Left hindlimb (tissue), 1 donor: Measurements from ENCODE around the gene RFTN1.

ENCODE experiments used
- DNase-seq: peaks from one replicate; pipeline ENCODE4 v3.0.0-alpha.2; 2018

Gene RFTN1

DNA sequence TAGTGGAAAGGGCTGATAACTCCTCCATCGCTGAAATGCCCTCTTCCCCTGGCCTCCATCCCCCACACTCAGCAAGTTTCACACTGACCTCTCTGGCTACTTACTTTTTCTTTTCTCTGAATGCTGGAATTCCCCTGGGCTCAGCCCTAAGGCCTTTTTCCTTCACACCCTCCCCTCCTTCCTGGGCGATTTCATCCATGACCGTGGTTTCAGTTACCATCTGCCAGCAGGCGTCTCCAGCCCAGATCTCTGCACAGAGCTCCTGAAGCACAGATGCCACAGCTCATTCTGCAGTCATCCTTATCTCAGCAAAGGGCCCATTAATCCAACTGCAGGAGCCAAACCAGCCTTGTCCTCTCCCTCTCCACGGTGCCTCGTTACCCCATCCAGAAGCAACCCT lies 114.0 kb downstream of the RFTN1 start:
- DNase-seq = no peak

DNA sequence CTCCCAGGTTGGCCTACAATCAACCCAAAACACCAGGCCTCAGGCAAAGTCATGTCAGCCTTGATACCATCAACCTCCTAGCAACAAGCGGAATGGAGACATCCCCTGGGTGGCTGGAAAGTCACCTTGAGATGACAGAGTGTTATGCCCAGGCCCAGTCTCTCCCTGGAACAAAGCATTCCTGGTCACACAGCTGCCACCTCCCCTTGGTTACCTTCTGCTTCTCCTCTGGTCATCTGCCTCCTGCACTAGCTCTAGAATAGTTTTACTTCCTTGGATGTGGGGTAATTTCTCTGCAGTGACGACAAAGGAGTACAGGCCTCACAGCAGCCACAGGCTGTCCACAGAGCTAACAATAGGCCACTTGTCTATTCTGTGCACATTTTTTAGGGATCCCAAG lies 114.9 kb downstream of the RFTN1 start:
- DNase-seq = no peak

DNA sequence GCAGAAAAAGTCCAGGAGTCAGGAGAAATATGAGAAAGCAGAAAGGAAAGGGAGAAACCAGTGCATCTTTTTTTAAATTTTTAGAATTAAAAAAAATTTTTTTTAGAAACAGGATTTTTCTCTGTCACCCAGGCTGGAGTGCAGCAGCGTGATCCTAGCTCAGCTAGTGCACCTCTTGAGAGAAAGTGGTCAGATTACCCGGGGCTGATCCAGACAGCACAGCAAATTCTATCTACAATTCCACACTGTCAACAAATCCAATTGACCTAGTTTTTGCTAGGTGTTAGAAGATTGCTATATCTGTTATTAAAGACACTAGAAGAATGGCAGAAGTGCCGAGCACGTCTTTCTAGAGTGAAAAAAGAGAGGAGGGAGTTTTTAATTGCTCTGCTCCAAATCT lies 117.3 kb downstream of the RFTN1 start:
- DNase-seq = no peak

DNA sequence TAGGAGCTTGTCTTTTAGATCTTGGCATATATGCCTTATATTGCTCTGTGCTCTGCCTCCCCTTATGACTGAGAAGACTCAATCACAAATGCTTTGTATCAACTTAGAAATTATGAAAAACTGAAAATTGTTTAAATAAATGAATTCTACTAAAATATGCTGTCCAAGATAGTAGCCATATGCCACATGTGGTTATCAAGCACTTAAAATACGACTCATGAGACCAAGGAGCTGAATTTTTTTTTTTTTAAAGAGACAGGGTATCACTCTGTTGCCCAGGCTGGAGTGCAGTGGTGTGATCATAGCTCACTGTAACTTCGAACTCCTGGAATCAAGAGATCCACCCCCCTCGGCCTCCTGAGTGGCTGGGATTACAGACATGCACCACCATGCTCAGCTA lies 118.3 kb downstream of the RFTN1 start:
- DNase-seq = no peak

DNA sequence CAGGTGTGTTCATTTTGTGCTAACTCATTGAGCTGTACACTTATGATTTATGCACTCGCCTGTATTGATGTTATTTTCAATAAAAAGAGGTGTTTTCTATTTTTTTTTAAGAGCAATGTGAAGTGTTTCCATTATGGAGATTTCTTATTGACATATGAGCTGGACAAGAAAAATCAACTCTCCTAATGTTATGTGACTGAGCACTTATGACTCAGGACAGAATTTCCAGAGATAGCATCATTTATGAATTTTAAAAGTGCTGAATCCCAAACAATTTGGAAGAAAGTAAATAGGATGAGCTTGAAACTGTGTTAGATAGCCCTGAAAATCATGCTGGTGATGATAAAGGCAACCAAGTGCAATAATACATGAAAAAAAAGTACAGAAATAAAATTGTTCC lies 118.9 kb downstream of the RFTN1 start:
- DNase-seq = no peak

DNA sequence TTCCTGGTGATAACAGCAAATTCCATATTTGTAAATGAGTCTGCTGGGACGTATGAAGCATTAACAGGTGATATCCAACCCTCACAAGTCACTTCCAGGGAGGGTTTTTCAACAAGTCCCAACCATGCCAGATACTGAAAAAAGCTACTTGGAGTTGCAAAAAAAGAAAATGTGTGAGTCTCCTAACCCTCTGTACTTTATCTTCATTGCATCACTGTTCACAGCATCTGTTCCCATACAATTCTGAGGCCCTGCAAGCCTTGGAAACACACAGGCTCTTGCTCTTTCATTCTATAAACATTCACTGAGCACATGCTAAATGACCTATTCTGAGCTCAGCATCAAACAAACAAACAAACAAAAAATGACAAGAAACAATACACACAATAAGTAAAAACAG lies 120.8 kb downstream of the RFTN1 start:
- DNase-seq = no peak

DNA sequence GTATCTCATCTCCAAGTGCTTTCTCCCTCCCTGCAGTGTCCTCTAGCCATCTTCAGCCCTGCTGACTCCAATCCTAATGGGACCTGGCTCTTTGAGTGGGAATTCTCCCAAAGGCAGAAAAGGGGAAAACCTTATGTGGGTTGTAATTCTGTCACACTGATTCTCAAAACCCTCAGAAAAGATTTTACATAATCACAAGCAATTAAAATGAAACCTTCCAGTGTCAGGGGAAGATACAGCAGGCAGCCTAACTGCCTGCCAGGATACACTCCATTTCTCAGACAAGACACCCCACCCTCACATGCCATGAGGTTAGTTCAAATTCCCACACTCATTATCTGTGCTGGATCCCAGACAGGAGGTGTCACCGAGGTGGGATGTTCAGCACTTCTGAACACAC lies 121.4 kb downstream of the RFTN1 start:
- no peak for DNase-seq

DNA sequence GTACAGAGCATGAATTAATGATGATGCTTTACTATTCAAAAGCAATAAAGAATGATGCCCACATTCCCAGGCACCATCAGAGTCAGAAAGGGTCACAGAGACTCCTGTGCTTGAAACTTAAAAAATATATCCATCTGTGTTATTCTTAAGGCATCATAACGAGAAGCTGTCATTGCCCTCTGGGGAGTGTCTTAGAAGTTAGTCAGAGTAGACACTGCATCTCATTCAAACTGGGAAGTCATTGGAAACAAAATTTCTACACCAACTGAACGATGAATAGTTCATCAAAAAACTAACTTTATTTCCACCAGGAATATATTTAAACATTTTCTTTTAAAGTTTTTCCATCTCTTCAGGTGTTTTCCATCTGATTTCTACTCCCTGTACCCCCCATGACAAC lies 122.9 kb downstream of the RFTN1 start:
- no peak for DNase-seq

DNA sequence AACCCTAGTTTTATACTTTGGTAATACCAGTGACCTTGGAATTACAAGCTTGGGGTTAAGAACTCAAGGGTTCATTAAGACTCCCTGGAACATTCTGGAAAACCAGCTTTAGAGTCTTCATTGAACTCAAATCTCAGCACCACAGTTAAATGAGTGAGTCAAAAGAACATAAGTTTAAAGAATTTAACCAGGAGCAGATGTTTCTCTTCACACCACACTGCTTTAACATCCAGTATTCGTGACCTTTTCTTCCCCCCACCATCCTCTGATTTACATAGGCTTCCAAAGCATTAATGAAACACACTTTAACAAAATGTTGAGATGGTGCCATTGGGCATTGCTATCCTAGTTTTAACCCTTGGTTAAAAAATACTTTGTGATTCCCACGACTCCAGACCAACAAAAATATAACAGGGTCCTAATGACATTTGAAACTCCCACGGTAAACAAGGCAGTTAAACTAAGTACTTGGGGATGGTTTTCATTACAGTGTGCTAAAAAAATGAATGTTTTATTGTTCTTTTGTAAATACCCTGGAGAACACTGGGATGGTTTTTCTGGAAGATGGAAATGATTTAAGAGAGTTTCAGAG lies 124.6 kb downstream of the RFTN1 start:
- DNase-seq = no peak

DNA sequence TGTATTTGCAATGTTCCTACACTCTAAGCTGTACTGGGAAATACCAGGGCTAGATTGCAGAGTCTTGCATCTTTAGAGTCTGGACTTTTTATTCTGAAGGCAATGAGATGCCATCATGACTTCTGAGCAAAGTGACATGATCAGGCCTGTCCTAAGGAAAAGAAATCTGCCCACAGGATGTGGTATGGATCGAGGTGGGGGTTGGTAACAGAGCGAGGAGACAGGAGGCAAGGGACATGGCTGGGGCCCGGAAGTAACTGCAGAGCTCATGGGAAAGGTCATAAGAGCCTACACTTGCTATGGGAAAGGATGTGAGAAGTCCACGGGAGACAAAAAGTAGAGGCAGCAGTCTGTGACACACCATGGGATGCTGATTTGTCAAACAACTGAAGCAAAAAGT lies 126.9 kb downstream of the RFTN1 start:
- DNase-seq = no peak

DNA sequence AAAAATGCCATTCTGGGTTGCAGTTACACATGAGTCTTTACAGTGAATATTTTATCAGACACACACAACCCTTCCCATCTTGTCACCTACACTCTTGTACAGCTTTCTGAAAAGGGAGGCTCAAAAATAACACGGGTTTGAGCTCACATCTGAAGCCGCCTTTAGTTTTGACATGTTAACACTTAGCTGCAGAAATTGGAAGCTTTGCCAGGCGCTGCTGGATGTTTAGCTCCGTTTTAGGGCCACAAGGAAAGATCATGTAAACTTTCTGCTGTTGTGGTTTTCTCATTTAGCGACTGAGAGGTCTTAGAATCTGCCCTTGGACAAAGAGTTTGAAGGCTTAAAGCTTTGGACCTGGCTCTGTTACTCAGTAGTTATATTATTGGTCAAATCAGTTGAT lies 128.3 kb downstream of the RFTN1 start:
- no peak for DNase-seq

DNA sequence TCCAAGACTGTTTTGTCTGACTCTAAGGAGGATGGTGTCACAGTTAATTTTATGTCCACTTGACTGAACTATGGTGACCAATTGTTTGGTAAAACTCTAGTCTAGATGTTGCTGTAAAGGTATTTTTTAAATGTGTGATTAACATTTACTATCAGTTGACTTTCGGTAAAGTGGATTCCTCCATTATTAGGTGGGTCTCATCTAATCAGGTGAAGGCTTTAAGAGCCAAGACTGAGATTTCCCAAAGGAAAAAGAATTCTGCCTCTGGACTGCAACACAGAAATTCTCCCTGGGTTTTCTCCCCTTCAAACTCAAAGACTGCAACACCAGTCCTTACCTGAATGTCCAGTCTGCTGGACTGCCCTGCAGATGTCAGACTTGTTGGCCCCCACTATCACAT lies 129.6 kb downstream of the RFTN1 start:
- no peak for DNase-seq

DNA sequence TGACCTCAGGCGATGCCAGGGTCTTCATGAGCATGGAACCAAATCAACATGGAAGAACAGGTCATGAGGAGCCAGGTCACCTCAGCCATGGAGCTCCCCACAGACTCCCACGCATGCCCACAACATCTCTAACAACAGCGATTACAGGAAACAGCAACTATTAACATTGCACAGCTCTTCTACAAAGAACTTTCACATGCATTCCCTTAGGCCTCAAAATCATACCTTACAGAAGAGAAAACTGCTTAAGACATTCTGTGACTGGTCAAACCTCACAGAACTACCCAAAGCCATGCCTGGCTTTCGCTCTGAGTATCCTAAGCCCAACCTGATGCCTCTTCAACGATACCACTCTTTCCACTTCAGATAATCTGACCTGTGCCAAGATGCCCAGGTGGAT lies 130.7 kb downstream of the RFTN1 start:
- DNase-seq = no peak

DNA sequence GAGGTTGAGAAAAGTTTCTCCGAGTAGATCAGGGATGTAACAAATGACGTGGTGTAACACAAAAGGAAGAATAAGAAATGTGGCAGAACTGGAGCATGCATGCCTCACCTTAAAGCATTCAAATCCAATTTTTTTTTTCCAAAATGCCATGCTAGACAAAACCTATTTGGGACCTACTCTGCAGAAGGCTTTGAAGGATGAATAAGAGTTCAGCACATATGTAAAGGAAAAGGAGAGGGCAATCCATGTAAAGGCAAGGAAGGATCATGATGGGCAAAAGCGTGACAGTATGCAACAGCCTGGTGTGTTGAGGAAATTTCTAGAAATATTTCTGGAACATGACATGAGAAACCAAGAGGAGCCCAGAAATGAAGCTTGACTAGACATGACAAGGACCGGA lies 132.1 kb downstream of the RFTN1 start:
- no peak for DNase-seq

DNA sequence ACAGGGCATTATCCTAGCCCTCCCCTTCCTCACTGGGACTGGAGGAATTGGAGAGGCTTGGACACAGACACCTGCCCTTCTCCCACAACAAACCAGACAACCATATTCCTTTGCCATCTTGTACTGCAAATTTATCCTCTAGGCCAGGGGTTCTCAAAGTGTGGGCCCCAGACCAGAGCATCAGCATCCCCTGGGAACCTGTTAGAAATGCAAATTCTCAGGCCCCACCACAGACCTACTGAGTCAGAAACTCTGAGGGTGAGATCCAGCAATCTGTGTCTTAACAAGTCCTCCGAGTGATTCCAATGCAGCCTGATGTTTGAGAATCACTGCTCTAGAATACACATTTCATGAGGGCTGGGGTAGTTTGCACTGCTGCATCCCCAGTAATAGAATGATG lies 133.1 kb downstream of the RFTN1 start:
- DNase-seq = no peak

DNA sequence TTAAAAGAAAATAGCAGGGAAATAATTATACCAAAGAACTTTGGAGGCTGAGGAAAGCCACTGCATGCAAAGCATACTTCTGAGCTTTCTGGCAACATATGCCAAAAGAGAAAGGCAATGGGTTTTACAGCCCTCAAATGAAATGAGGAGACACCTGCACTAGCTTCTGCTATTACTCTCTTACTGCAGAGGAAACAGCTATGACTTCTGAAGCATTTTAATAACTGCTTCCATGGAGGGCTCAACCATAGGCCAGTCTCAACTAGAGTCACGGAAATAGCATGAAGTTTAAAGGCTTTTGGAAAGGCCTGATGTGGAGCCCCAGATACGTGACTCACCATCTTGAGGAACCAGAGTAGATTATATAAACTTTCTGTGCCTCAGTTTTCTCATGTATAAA lies 133.7 kb downstream of the RFTN1 start:
- no peak for DNase-seq

DNA sequence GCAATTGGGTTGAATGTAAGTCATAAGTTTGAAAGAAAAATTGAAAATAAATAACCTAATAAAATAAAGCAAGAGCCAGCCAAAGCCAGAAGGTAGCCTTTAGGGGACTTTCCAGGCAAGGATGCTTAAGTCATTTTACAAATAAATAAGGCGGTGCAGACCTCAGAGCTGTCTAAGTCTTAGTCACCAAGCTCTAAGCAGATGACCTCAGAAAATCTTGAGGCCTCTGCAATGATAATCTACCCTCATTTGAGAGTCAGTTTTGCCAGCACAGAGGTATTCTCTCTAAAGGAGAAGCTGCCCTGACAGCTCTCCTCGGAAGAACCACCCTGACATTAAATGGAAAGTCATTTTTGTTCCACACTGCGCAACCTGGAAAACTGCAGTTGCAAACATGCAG lies 134.6 kb downstream of the RFTN1 start:
- no peak for DNase-seq

DNA sequence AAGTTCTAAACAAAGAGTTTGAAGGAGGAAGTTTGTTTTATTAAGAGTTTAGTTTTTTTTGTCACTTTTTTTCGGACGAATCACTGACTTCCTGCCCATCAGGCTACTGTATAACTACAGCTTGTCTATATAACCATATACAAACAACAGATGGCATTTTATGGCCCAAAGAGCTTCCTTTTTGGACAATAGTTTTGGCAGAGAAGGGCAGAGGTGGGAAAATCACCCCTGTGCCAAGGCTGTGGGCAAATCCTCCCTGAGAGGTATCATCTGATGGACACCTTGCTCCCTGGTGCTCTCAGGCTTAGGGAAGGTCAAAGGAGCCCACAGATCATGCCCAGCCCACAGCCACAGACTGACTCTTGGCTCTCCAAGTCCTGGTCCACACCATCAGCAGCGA lies 135.1 kb downstream of the RFTN1 start:
- no peak for DNase-seq

DNA sequence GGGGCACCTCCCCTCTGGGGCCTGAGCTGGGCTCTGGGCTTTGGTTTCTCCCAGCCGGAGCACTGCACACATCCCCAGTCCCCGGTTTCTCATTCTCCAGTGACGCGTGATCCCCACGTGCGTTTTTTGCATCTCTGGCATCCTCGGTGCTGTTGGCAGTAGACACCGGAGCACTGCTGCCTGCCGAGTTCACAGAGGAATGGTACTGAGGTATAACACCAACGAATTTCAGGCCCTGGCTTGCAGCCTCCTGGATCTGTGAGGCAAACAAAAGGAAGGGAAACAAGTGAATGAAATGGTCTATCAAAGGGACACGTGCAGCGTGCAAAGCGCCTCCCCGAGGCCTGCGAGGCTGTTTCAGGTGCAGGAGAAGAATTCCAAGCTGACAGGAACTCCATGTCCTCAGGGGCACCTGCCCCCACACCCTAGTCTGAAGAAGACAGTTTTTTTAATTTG lies 135.6 kb downstream of the RFTN1 start:
- no peak for DNase-seq

DNA sequence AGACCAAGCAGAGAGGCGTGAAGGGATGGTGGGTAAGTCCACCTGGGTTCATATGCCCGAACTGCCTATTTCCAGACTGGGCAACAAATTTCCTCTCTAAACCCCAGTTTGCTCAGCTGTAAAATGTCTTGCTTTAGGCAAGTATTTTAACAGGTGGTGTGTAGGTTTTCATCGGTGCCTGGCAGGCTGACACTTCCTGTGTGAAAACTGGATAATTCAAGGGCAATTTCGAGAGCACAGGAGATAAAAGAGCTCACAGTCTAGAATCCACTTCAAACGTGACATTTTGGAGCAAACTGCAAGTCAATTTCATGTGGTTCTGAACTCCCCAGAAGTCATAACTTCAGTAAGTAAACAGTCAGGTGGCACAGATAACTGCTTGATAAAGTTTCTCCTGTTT lies 136.3 kb downstream of the RFTN1 start:
- DNase-seq = no peak

DNA sequence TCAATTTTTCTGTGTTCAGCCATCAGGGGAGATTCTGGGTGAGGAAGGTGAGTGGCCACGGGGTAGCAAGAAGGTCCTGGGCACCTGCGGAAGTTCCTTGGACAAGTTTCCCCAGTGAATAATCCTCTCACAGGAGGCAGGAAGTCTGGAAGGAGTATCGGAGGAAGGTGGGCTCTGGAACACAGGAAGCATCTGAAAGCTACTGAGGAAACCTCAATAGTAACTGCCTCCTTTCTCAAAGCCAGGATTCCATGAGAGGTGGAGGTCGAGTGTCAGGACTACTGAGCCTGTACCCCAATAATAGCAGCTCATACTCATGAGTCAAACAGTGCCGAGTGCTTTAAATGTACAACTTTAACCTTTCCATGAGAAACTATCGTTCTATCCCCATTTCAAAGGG lies 137.6 kb downstream of the RFTN1 start:
- no peak for DNase-seq

DNA sequence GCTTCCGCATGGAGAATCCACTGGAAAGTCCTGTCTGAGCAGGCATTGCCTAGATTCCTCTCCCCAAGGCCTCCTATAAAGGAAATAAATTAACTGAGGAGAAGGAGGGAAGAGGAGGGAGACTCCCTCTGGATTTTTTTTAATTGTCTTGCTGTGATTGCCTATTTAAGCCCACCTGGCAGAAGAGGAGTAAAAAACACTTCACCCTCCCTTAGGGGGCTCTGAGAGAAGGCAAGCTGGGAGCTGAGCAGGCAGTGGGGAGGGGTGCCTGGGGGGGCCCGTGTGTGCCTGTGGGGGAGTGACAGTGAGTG lies 138.6 kb downstream of the RFTN1 start:
- DNase-seq = no peak

DNA sequence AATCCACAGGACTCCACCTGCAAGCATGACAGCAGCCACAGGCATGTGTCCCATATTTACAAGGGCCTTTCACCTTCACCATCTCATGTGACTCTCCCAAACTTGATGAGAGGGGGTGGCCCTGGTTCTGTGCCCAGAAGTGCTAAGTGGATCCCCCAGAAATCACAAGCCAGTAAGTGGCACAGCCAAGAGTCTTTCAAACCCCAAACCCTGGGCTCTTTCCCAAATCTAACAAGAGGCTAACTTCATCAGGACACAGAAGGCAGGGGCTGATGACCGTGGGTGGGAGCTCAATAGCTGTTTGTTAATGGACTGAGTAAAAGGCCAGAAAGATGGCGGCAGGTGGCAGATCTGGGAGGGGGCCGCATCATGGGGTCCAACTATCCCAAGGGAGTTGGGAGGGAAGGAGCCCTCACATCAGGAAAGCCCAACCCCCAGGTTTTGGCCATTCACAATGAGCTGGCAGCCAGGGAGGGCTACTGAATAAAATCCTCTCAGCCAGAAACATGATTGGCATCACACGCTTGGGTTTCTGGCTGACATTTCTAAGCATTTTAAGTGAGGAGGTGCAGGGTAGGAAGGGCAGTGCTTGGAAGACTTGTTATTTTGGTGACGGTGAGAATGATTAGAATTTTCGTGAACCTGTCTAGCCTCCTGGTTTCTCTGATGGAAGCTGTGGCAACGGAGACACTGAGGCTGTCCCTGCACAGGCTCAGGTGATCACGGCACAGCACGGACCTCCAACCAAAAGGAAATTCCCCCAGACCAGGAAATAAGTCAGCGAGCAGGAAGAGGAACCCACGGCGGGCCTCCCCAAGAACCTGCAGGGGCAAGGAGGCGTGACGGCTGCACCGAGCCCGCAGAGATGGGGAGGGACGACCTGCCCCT lies 139.2 kb downstream of the RFTN1 start:
- no peak for DNase-seq

DNA sequence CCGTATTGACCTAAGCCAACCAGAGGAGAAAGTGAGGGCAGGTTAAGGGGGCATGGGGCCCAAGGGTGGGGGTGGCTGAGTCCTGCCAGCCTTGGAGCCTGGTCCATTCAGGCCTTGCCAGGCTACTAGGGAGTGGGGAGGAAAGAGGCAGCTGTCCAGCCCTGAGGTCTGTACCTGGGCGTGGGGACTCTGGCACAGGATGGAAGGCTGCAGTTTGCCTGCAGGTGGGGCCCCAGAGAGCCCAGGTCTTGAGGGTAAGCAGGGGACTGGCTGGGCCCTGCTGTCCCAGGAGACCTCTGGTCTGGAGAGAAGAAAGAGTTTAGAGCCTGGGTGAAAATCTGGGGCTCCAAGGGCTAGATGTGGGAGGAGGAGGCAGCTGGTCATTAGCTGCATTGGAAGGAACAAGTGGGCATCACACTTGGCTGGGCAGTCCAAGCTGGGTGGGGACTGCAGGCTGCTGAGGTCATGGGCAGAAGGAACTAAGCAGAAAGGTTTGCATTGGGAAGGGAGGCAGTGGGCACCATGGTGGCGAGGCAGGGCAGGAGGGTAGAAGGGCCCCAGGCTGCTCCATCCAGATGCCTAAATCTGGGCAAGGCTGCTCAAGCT lies 140.1 kb downstream of the RFTN1 start:
- DNase-seq = no peak
